22Rv1 (cell line): ENCODE data around the gene WDR90.

Source experiments
- H3K27ac ChIP-seq: fragments of 450-650 bp; 2 replicates; pipeline ENCODE4 v1.5.1; 2017
- ZFX ChIP-seq: fragments of 450-650 bp; IDR thresholded peaks from 2 replicates; pipeline ENCODE4 v1.6.1; 2017; ENCODE audit warnings: antibody characterized with exemption, borderline replicate concordance
- TF ChIP-seq, protein P1 (sequence below): fragments of 450-650 bp; IDR thresholded peaks from 2 replicates; pipeline ENCODE4 v1.5.1; 2017; ENCODE audit warnings: mild to moderate bottlenecking

Gene WDR90

DNA sequence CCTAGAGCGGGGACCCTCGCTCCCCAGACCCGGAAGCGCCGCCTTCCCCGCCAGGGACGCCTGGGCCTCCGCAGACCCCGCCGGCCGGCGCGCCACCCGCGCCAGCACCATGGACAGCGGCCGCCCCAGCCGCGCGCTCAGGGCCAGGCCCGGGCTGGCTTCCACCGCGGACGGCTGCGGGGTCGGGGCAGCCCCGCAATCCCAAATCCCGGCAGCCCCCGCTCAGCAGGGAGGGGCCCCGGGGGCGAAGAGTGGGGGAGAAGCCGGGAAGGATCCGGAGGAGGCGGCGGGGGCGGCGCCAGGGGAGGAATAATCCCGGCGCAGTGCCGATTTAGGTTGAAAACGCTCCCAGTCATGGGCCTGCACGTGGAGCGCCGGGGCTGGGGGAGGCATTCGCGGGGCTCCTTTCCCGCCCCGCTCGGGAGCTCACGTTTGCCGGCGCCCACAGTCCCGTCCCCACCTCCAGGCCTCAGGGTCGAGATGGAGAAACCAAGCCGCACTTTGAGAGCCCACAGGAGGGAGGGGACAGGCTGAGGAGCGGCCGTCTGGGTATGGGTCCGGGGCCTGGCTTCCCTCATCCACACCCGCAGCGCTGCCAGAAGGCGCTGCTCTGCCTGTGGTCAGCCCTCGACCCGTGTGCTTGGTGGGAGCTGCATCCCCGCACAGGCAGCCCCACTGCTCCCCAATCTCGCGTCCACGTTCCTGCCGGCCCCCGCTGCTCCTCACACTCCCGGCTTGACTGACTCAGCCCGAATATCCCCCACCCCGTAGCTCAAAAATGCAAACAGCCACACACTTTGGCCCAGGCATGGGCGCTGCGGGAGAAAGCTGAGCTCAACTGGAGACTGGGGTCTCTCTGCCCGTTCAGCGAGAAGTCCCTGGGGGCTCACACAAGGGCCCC, 51.8 kb downstream of the WDR90 start:
- TF ChIP-seq ZFX: no peak
- TF ChIP-seq, protein P1, sequence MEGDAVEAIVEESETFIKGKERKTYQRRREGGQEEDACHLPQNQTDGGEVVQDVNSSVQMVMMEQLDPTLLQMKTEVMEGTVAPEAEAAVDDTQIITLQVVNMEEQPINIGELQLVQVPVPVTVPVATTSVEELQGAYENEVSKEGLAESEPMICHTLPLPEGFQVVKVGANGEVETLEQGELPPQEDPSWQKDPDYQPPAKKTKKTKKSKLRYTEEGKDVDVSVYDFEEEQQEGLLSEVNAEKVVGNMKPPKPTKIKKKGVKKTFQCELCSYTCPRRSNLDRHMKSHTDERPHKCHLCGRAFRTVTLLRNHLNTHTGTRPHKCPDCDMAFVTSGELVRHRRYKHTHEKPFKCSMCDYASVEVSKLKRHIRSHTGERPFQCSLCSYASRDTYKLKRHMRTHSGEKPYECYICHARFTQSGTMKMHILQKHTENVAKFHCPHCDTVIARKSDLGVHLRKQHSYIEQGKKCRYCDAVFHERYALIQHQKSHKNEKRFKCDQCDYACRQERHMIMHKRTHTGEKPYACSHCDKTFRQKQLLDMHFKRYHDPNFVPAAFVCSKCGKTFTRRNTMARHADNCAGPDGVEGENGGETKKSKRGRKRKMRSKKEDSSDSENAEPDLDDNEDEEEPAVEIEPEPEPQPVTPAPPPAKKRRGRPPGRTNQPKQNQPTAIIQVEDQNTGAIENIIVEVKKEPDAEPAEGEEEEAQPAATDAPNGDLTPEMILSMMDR: no peak
- no peak overlapping the region for H3K27ac ChIP-seq

DNA sequence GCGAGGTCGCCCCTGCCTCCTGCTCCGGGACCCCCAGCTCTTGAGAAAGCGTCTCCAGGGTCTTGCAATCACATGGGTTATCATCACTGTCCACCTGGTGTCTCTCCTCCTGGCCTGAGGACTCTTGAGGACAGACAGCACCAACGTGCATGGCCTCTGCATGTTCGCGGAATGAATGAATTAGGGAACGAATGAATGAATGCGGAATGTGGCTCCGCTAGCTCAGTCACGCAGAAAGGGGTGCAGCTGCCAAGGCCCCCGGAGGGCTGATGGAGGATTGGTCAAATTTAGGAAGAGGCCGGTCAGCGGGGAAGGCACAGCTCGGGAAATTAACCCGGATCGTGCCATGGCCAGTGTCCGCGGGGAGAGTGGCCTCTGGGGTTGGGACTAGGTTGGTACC, 53.2 kb downstream of the WDR90 start:
- peak overlapping the region; percentile 90; the same call in 1 of the 2 replicates for H3K27ac ChIP-seq
- TF ChIP-seq ZFX: no peak
- TF ChIP-seq, protein P1: no peak

- no peak for TF ChIP-seq ZFX
- TF ChIP-seq, protein P1: no peak
Measured at GRCh38 chr16:703406-703805, 54.2 kb downstream of the WDR90 start.

GRCh38 chr16:704047-704446, 54.9 kb downstream of the WDR90 start:
- peak overlapping the region; percentile 90 for H3K27ac ChIP-seq
- TF ChIP-seq, protein P1: no peak
- no peak for TF ChIP-seq ZFX

More at GRCh38 chr16:703406-703805, 54.2 kb downstream of the WDR90 start:
- peak overlapping the region; percentile 90 for H3K27ac ChIP-seq

DNA sequence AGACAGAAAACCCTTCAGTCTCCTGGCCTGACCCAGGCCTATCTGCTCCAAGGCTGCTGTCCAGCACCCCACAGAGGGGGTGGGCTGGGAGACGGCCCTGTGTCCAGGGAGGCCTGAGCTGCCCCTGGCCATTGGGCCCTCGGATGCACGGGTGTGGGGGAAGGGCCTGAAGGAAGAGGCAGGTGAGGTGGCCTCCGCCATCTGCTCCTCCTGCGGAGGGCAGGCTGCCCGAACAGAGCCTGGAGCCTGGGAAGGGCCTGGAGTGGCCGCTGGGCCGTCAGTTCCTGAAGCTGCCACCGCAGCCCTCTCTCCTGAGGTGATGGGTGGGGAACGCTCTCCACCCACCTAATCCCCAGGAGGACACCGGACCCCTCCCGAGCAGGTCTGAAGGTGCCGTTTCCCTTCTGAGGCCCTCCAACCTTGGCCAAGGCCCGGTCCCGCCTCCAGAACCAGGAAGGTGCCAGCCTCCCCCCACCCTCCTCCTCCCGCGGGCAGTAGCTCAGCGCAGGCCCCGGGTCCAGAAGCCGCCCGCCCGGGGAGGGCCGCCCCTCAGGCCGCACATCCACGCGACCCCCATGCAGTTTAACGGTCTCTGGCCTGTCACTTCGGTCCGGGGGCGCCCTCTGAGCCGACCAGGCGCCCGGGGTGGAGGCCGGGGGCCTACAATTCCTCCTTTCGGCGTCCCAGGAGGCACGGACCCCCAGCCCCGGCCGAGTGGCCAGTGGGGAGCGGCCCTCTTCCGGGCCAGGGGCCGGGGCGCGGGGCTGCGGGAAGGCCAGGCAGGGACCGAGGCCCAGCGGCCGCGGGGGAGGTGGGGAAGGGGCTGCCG, 55.6 kb downstream of the WDR90 start:
- TF ChIP-seq ZFX: no peak
- TF ChIP-seq, protein P1: 0 out of 2 replicates have a peak, but pooled peaks have one; percentile 9
- peak overlapping the region; percentile 90 for H3K27ac ChIP-seq

DNA sequence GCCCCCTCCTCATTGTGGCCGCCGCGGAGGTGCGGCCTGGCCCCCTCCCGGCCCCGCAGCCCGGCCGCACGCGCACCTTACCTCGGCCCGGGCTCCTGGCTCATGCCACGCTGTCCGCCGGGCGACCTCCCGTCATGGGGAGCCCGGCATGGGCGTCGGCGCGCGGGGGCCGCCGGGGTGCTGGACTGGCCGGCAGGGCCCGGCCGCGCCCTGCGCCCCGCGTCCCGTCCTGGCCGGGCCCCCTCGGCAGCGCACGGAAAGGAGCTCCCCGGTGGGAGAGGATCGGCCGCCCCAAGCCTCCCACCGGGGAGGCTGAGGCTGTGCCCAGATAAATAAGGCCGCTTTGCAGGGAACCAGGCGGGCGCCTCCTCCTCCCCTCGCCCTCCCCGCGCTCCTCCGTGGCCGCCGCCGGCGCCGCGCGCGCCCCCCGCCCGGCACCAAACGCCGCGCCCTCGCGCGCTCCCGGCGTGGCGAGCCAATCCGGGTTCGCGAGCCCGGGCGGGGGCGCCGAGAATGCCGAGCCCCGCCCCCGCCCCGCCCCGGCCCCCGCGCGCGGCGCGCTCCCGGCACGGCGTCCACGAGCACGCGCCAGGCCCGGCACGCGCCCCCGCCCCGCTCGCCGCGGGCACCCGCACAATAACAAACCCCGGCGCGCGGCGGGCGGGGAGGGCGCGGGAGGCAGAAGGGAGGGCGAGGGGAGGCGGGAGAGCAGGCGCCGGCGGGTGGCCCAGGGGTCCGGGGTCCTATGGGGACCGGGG, 56.4 kb downstream of the WDR90 start, which contains the start of gene FBXL16:
Gene FBXL16 (minus strand): TSS at position 371 of the 758 bp plus-strand sequence. CDS start 8,396 bp downstream, outside the sequence.
- TF ChIP-seq, protein P1: no peak
- TF ChIP-seq ZFX: no peak
- peak within 1 kb of the TSS; percentile 90 for H3K27ac ChIP-seq
